Fibroblast of pulmonary artery (primary cell): ENCODE data around the gene NRXN3.

ENCODE experiments used
- DNase-seq: peaks from one replicate; pipeline ENCODE4 v3.0.0-alpha.2; 2010; ENCODE audit warnings: low read depth
- H3K4me3 ChIP-seq: replicated peaks from 2 replicates; pipeline ENCODE4 v1.5.1; 2011; ENCODE audit warnings: low read depth, mild to moderate bottlenecking, control low read depth, low read length, moderate library complexity
- CTCF ChIP-seq: IDR thresholded peaks from 2 replicates; pipeline ENCODE4 v1.5.1; 2011; ENCODE audit warnings: mild to moderate bottlenecking, control low read depth, low read length, inconsistent platforms; ENCODE audit errors: missing control alignments

Gene NRXN3

DNA sequence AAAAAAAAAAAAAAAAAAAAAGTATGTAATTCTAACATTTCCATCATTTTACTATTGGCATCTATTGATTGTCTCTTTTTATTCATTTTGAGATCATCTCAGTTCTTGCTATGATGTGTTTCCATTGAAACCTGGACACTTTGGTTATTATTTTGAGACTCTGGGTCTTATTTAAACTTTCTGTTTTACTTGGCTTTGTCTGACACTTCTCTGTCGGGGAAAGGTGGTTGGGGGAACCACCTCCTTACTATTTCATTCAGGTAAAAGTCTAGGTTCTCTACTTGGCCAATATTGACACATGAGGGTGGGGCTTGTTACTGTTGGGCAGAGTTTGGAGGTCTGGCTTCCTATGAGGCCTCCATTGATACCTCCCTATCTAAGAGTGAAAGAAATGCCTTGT lies 228.0 kb downstream of the NRXN3 start:
- DNase-seq = no peak
- no peak overlapping the region for H3K4me3 ChIP-seq
- no peak for TF ChIP-seq CTCF

GRCh38 chr14:78399316-78399889 lies 229.2 kb downstream of the NRXN3 start:
- peak; percentile 10 for DNase-seq
- no peak for TF ChIP-seq CTCF
- no peak overlapping the region for H3K4me3 ChIP-seq

- no peak for TF ChIP-seq CTCF
- no peak for DNase-seq
- H3K4me3 ChIP-seq = no peak overlapping the region
These were observed 231.7 kb downstream of the NRXN3 start for GRCh38 chr14:78401866-78402265.

GRCh38 chr14:78403278-78403815 lies 233.2 kb downstream of the NRXN3 start:
- no peak overlapping the region for H3K4me3 ChIP-seq
- no peak for TF ChIP-seq CTCF
- peak; percentile 11 for DNase-seq

DNA sequence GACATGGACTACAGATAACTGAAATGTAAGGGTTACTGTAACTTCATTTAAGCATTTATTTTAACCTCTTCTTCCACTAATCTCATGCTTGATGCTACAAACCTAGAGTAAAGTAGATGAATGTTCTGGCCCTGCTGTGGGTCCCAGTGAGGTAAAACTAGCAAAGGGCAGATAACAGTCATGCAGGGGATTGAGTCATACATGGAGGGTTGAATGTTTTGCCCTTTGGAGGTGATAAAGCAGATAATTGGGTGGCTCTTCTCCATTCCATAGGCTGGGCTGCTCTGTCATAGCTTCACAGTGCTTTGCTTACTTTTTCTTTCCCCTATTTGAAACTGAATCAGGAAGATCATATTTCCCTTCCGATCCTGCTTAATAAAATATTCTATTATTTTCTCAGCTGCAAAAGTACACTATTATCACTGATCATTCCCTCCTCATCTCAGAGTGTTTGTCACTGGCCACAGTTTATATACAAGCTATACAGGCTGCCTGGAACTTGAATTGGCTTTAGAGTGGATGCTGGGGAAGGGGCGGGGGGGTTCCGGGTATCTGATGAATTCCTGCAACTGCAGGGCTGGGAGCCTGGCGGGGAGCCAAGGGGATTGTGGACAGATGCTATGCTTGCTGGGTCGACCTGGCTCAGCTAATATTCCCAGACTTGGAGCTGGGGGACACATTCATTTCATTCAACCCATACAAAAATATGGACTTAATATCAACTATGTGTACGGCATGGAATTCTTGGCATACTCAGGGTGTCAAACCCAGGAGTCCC lies 235.1 kb downstream of the NRXN3 start:
- no peak for TF ChIP-seq CTCF
- H3K4me3 ChIP-seq = no peak overlapping the region
- DNase-seq = no peak

GRCh38 chr14:78412475-78412874 lies 242.3 kb downstream of the NRXN3 start:
- no peak overlapping the region for H3K4me3 ChIP-seq
- no peak for DNase-seq
- no peak for TF ChIP-seq CTCF

- DNase-seq = no peak
- no peak for TF ChIP-seq CTCF
- no peak overlapping the region for H3K4me3 ChIP-seq
These were observed 244.0 kb downstream of the NRXN3 start for GRCh38 chr14:78414172-78414571.
